NAMALWA (cell line): ENCODE measurements around the gene CEP41.
"Not testable (repeated sequence)": the region's sequence is repeated elsewhere in the genome, so short reads cannot be mapped to it uniquely, and the experiment has no call there.

Experiments used
- DNase-seq: peaks from one replicate; pipeline ENCODE4 v3.0.0-alpha.2; 2015; ENCODE audit warnings: low spot score

CEP41 gene

DNA sequence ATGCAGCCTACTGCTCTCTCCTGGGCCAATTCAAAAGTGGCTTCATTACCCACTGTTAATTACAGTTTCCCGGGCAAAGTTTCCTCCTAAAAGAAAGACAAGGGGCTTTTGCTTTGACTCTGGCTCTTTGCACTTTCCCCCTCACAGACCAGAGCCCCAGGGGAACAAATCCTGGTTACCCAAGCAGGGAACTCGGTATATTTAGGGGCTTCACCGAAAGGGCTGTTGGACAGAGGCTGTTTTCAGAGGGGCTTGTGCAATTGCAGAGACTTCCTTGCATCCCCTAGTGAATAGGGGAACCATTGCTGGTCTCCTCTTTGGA is 53.5 kb downstream of the CEP41 start:
- no peak for DNase-seq

- no peak for DNase-seq
Observed at GRCh38 chr7:130386876-130387275, 53.9 kb downstream of the CEP41 start.

DNA sequence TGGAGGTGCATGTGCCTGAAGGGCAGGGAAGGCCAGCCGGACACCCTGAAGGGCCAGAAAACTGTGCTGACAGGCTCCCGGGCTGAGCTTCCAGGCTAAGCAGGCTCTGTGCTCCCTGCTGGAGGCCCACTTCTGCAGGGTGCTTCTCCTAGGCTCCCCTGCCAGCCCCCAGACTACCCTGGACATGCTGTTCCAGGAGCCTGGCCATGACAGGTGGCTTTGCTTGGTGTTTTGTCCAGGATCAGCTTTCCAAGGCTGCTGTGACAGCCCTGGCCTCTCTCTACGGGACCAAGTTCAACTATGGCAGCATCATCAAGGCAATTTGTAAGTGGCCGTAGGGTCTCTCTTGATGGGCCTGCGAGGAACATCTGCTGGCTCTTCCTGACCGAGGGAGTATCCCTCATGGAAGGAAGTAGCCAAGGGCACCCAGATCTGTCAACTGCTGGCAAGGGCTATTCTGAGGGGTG is 55.2 kb downstream of the CEP41 start:
- no peak for DNase-seq

GRCh38 chr7:130384841-130385599 is 55.8 kb downstream of the CEP41 start:
- DNase-seq = no peak

- DNase-seq = no peak
Observed at GRCh38 chr7:130384371-130384801, 56.4 kb downstream of the CEP41 start.

- no peak for DNase-seq
Observed at GRCh38 chr7:130383187-130383980, 57.4 kb downstream of the CEP41 start.

DNA sequence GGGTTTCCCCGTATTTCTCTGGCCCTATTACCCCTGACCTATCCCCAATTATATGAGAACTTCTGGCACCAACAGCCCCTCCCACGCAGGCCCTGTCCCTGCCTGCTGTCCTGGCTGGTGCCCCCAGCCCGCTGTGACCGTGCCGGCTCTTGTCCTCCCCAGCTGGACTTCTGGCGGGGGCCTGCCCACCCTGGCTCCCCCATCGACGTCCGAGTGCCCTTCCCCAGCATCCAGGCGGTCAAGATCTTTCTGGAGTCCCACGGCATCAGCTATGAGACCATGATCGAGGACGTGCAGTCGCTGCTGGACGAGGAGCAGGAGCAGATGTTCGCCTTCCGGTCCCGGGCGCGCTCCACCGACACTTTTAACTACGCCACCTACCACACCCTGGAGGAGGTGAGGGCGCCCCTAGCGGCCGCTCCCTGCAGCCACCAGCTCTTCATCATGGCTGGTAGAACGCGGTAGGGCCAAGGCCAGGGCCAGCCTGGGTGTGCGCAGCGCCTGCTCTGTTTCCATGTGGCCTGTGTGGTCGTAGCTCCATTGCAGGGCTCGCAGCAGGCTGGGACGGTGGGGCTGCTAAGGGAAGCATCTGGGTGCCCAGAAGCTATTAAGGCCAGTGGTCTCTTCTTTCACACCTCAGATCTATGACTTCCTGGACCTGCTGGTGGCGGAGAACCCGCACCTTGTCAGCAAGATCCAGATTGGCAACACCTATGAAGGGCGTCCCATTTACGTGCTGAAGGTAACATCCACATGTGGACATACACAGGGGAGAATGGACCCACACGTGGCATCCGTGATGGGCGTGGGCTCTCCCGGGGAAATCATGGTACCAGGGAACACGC is 59.1 kb downstream of the CEP41 start:
- DNase-seq = no peak

DNA sequence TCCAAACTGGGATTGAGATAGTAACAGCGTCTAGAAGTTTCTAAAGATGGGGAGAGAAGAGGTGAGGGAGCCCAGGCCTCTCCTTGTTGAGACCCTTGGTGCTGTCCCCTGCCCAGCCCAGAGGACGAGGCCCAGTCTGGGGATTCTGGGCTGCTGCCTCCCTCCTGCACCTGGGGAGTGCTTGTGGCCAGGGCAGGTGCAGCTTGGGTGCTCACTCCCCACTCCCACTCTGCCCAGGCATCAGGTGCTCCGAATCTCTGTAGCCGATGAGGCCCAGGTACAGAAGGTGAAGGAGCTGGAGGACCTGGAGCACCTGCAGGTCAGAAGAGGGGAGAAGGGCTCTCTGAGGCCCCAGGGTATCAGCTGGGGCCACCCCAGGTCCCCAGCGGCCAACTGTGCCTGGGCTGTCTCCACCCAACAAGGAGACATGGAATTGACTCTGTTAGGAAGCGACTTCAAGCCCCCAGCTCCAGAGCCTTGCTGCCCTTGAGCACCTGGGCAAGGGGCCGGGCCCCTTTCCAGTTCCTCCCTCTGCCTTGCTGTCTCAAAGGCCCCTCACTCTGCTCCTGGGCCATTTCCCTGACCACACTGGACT is 59.9 kb downstream of the CEP41 start:
- no peak for DNase-seq

- no peak for DNase-seq
Observed at GRCh38 chr7:130379921-130380860, 60.6 kb downstream of the CEP41 start, which contains the start of gene CPA1. Gene CPA1 (plus strand): TSS chr7:130380494. CDS start chr7:130380521, 27 bp downstream.

DNA sequence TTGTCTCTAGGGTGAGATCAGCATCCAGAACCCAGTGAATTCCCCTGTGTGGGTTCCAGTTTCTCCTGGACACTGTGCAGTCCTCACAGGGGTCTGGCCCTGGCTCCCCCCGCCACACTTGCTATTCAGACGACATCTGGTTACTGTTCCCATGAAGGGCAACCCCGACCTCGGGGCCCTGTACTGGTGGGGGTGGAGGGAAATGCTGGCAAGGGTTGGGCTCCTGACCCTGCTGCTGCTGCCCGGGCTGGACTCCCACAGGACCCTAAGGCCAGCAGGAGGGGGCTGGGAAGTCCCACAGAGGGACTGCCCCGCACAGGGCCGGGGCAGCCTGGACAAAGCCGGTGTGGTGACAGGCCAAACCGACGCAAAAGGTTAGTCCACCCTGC is 61.3 kb downstream of the CEP41 start:
- no peak for DNase-seq

DNA sequence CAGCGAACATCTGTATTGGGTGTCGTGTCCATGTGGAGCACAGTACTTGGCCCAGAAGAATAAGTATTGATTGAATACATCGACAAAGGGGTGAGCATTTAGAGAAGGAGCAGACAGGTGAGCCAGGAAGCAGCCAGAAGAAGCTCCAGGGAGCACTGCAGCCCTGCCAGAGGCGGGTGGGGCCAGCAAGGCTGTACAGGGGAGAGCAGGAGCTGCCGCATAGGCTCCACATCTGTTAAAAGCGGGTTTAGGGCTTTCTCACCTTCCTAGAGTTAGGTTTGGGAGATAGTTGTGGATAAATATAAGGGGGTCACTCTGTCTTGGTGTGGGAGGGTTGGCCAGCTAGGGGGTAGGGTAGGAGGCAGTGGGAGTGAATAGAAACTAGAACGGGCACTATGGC is 61.8 kb downstream of the CEP41 start:
- no peak for DNase-seq

- DNase-seq = no peak
Observed at GRCh38 chr7:130377178-130377577, 63.6 kb downstream of the CEP41 start.

- not testable (repeated sequence) for DNase-seq
Observed at GRCh38 chr7:130376461-130376860, 64.4 kb downstream of the CEP41 start.

DNA sequence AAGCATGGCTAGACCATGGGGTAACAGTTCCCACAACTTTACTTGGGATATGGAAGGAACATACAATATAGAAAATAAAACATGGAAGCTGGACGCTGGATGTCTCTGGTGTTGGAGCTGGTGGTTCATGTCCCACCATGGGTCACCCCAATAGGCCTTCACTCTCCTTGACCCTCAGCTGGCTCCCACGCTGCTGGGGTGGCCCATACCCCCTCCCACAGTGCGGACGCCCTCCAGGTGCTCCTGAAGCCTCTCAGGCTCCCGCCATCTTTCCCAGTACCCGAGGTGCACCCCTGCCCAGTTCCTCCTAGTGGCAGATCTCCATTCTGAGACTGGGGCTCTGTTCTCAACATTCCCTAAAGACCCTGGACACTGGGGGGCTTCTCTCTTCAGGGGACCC is 66.3 kb downstream of the CEP41 start:
- no peak for DNase-seq

- no peak for DNase-seq
Observed at GRCh38 chr7:130372402-130373165, 68.2 kb downstream of the CEP41 start.

DNA sequence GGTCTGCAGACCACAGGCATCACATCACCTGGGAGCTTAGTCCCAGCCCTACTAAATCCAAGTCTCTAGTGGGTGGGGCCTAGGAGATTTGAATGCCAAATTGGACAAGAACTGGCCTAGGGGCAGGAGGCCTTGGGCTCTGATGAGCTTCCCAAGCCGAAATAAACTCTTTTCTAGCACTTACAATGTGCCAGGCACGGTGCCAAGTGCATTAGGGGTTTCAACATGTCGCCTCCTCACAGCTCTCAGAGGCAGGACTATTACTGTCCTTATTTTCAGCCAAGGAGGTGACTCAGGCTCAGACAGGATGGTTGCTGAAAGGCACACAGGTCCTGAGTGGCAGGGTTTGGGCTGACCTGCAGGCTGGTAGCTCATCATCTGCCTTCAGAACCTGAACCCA is 69.8 kb downstream of the CEP41 start:
- DNase-seq = no peak

GRCh38 chr7:130369831-130370550 is 70.8 kb downstream of the CEP41 start:
- DNase-seq = no peak

- no peak for DNase-seq
Observed at GRCh38 chr7:130369110-130369711, 71.6 kb downstream of the CEP41 start.
